HEK293 (cell line): Measurements from ENCODE around the gene LRCH1.

Source experiments
- EGR2 ChIP-seq: fragments of 450-650 bp; formaldehyde crosslinking; IDR thresholded peaks from 2 replicates; pipeline ENCODE4 v1.5.1; 2016; ENCODE audit warnings: low read depth, missing biosample characterization, missing genetic modification characterization
- FEZF1 ChIP-seq: fragments of 450-650 bp; formaldehyde crosslinking; IDR thresholded peaks from 2 replicates; pipeline ENCODE4 v1.5.1; 2016; ENCODE audit warnings: missing biosample characterization, missing genetic modification characterization
- GLI4 ChIP-seq: fragments of 450-650 bp; formaldehyde crosslinking; IDR thresholded peaks from 2 replicates; pipeline ENCODE4 v1.5.1; 2016; ENCODE audit warnings: missing biosample characterization, missing genetic modification characterization
- KLF10 ChIP-seq: fragments of 450-650 bp; IDR thresholded peaks from 2 replicates; pipeline ENCODE4 v1.5.1; 2018; ENCODE audit warnings: missing biosample characterization, mild to moderate bottlenecking, missing genetic modification characterization
- SP3 ChIP-seq: fragments of 450-650 bp; formaldehyde crosslinking; IDR thresholded peaks from 2 replicates; pipeline ENCODE4 v1.5.1; 2016; ENCODE audit warnings: missing biosample characterization, missing genetic modification characterization
- WT1 ChIP-seq: fragments of 450-650 bp; formaldehyde crosslinking; IDR thresholded peaks from 2 replicates; pipeline ENCODE4 v1.5.1; 2016; ENCODE audit warnings: missing biosample characterization, missing genetic modification characterization
- YY1 ChIP-seq: fragments of 450-650 bp; formaldehyde crosslinking; IDR thresholded peaks from 2 replicates; pipeline ENCODE4 v1.5.1; 2018; ENCODE audit warnings: missing biosample characterization, missing genetic modification characterization
- ZBTB11 ChIP-seq: fragments of 450-650 bp; formaldehyde crosslinking; conservative IDR thresholded peaks from 2 replicates; pipeline ENCODE4 v1.5.1; 2016; ENCODE audit warnings: low read depth, missing biosample characterization, missing genetic modification characterization
- ZEB2 ChIP-seq: fragments of 450-650 bp; formaldehyde crosslinking; IDR thresholded peaks from 2 replicates; pipeline ENCODE4 v1.5.1; 2016; ENCODE audit warnings: missing biosample characterization, missing genetic modification characterization
- ZNF121 ChIP-seq: fragments of 450-650 bp; formaldehyde crosslinking; IDR thresholded peaks from 2 replicates; pipeline ENCODE4 v1.5.1; 2016; ENCODE audit warnings: missing biosample characterization, missing genetic modification characterization
- ZNF175 ChIP-seq: fragments of 450-650 bp; formaldehyde crosslinking; IDR thresholded peaks from 2 replicates; pipeline ENCODE4 v1.5.1; 2016; ENCODE audit warnings: missing biosample characterization, missing genetic modification characterization
- ZNF239 ChIP-seq: fragments of 450-650 bp; formaldehyde crosslinking; IDR thresholded peaks from 2 replicates; pipeline ENCODE4 v1.5.1; 2016; ENCODE audit warnings: missing biosample characterization, missing genetic modification characterization
- ZNF248 ChIP-seq: fragments of 450-650 bp; formaldehyde crosslinking; IDR thresholded peaks from 2 replicates; pipeline ENCODE4 v1.5.1; 2017; ENCODE audit warnings: missing biosample characterization, missing genetic modification characterization
- ZNF426 ChIP-seq: fragments of 450-650 bp; formaldehyde crosslinking; IDR thresholded peaks from 2 replicates; pipeline ENCODE4 v1.5.1; 2017; ENCODE audit warnings: missing biosample characterization, missing genetic modification characterization, mild to moderate bottlenecking, inconsistent platforms, moderate library complexity
- ZNF473 ChIP-seq: fragments of 450-650 bp; formaldehyde crosslinking; IDR thresholded peaks from 2 replicates; pipeline ENCODE4 v1.5.1; 2017; ENCODE audit warnings: missing biosample characterization, missing genetic modification characterization
- ZNF555 ChIP-seq: fragments of 450-650 bp; formaldehyde crosslinking; conservative IDR thresholded peaks from 2 replicates; pipeline ENCODE4 v1.5.1; 2017; ENCODE audit warnings: missing biosample characterization, mild to moderate bottlenecking, missing genetic modification characterization, inconsistent platforms
- ZNF571 ChIP-seq: fragments of 450-650 bp; formaldehyde crosslinking; IDR thresholded peaks from 2 replicates; pipeline ENCODE4 v1.5.0; 2017; ENCODE audit warnings: missing biosample characterization, missing genetic modification characterization
- ZNF600 ChIP-seq: fragments of 450-650 bp; formaldehyde crosslinking; IDR thresholded peaks from 2 replicates; pipeline ENCODE4 v1.5.1; 2016; ENCODE audit warnings: missing biosample characterization, missing genetic modification characterization
- ZNF677 ChIP-seq: fragments of 450-650 bp; IDR thresholded peaks from 2 replicates; pipeline ENCODE4 v1.5.0; 2018; ENCODE audit warnings: missing biosample characterization, mild to moderate bottlenecking, missing genetic modification characterization, moderate library complexity
- ZNF701 ChIP-seq: fragments of 450-650 bp; formaldehyde crosslinking; IDR thresholded peaks from 2 replicates; pipeline ENCODE4 v1.5.1; 2016; ENCODE audit warnings: missing biosample characterization, missing genetic modification characterization
- ZNF791 ChIP-seq: fragments of 450-650 bp; formaldehyde crosslinking; IDR thresholded peaks from 2 replicates; pipeline ENCODE4 v1.5.1; 2016; ENCODE audit warnings: missing biosample characterization, missing genetic modification characterization
- TF ChIP-seq, protein P1 (sequence below): fragments of 450-650 bp; formaldehyde crosslinking; IDR thresholded peaks from 2 replicates; pipeline ENCODE4 v1.5.1; 2017; ENCODE audit warnings: missing biosample characterization, missing genetic modification characterization
- TF ChIP-seq, protein P2 (sequence below): fragments of 450-650 bp; formaldehyde crosslinking; IDR thresholded peaks from 2 replicates; pipeline ENCODE4 v1.5.1; 2016; ENCODE audit warnings: missing biosample characterization, missing genetic modification characterization, borderline replicate concordance
- TF ChIP-seq, protein P3 (sequence below): fragments of 450-650 bp; formaldehyde crosslinking; IDR thresholded peaks from 2 replicates; pipeline ENCODE4 v1.5.1; 2017; ENCODE audit warnings: missing biosample characterization, mild to moderate bottlenecking, missing genetic modification characterization, moderate library complexity
- TF ChIP-seq, protein P4 (sequence below): fragments of 450-650 bp; formaldehyde crosslinking; IDR thresholded peaks from 2 replicates; pipeline ENCODE4 v1.5.1; 2016; ENCODE audit warnings: missing biosample characterization, missing genetic modification characterization

Gene LRCH1

DNA sequence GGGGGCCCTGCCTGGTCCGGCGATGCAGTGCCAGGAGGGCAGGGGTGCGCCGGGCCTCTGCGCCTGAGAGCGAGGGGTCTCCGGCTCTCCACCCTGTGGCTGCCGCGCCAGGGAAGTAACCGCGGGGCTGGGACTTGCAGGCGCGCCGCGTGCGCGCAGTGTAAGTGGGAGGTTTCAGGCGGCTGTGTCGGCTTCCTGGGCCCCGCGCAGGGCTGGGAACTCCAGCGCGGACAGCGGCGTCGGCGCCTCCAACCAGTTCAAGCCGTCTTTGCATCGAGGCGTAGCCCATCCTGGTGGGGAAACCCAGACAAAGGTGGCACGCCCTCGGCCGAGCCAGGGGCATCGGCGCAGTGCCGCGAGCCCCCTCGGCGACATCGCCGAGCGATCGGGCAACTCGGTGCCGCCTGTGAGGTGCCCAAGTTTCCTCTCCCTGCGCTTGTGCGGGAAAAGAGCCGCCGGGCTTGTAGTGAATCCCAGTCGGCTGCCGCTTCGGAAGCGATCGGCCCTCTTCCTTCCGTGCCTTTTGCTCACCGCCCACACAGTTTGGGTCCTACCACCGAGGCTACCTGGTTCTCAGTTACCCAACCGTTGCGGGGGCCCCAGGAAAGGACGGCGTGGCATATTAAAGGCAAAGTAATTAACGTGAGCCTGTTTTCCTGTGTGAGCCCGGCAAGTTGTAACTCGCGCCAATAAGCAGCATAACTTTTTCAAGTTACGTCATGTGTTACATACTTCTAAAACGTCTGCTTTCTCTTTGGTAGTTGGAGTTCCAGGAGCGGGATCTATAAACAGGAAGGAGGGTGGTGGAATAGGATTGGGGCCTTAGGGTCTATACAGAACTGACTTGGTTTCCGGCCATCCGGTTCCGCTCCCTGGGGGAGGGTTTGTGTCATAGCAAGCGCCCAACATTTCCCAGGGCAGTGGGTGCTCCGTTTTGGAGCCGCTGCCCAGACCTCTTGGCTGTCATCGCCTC, 1.2 kb downstream of the LRCH1 start (continued):
- TF ChIP-seq ZNF555 (tag by site-specific recombination) (no peak), ZNF175 (tag by site-specific recombination) (no peak), ZNF473 (tag by site-specific recombination) (no peak), ZEB2 (tag by site-specific recombination) (peak; percentile 53), ZNF248 (no peak), ZNF426 (tag by site-specific recombination) (no peak), ZNF121 (0 out of 2 replicates have a peak, but pooled peaks have one; percentile 6), GLI4 (tag by site-specific recombination) (no peak; the same call in 1 of the 2 replicates), WT1 (tag by site-specific recombination) (no peak), ZNF791 (tag by site-specific recombination) (no peak), ZNF571 (no peak), ZNF677 (tag by site-specific recombination) (0 out of 2 replicates have a peak, but pooled peaks have one; percentile 13), EGR2 (tag by site-specific recombination) (0 out of 2 replicates have a peak, but pooled peaks have one; percentile 24), ZNF239 (tag by site-specific recombination) (no peak), FEZF1 (tag by site-specific recombination) (no peak; the same call in 1 of the 2 replicates), ZNF600 (tag by site-specific recombination) (peak; percentile 54), KLF10 (tag by site-specific recombination) (peak; percentile 49), ZNF701 (tag by site-specific recombination) (no peak), YY1 (no peak), SP3 (tag by site-specific recombination) (no peak), ZBTB11 (tag by site-specific recombination) (peak; percentile 63; the same call in 1 of the 2 replicates)
- TF ChIP-seq, protein P1, sequence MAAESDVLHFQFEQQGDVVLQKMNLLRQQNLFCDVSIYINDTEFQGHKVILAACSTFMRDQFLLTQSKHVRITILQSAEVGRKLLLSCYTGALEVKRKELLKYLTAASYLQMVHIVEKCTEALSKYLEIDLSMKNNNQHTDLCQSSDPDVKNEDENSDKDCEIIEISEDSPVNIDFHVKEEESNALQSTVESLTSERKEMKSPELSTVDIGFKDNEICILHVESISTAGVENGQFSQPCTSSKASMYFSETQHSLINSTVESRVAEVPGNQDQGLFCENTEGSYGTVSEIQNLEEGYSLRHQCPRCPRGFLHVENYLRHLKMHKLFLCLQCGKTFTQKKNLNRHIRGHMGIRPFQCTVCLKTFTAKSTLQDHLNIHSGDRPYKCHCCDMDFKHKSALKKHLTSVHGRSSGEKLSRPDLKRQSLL (tag by site-specific recombination) = no peak
- TF ChIP-seq, protein P2, sequence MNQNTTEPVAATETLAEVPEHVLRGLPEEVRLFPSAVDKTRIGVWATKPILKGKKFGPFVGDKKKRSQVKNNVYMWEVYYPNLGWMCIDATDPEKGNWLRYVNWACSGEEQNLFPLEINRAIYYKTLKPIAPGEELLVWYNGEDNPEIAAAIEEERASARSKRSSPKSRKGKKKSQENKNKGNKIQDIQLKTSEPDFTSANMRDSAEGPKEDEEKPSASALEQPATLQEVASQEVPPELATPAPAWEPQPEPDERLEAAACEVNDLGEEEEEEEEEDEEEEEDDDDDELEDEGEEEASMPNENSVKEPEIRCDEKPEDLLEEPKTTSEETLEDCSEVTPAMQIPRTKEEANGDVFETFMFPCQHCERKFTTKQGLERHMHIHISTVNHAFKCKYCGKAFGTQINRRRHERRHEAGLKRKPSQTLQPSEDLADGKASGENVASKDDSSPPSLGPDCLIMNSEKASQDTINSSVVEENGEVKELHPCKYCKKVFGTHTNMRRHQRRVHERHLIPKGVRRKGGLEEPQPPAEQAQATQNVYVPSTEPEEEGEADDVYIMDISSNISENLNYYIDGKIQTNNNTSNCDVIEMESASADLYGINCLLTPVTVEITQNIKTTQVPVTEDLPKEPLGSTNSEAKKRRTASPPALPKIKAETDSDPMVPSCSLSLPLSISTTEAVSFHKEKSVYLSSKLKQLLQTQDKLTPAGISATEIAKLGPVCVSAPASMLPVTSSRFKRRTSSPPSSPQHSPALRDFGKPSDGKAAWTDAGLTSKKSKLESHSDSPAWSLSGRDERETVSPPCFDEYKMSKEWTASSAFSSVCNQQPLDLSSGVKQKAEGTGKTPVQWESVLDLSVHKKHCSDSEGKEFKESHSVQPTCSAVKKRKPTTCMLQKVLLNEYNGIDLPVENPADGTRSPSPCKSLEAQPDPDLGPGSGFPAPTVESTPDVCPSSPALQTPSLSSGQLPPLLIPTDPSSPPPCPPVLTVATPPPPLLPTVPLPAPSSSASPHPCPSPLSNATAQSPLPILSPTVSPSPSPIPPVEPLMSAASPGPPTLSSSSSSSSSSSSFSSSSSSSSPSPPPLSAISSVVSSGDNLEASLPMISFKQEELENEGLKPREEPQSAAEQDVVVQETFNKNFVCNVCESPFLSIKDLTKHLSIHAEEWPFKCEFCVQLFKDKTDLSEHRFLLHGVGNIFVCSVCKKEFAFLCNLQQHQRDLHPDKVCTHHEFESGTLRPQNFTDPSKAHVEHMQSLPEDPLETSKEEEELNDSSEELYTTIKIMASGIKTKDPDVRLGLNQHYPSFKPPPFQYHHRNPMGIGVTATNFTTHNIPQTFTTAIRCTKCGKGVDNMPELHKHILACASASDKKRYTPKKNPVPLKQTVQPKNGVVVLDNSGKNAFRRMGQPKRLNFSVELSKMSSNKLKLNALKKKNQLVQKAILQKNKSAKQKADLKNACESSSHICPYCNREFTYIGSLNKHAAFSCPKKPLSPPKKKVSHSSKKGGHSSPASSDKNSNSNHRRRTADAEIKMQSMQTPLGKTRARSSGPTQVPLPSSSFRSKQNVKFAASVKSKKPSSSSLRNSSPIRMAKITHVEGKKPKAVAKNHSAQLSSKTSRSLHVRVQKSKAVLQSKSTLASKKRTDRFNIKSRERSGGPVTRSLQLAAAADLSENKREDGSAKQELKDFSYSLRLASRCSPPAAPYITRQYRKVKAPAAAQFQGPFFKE (tag by site-specific recombination) = no peak
- TF ChIP-seq, protein P3, sequence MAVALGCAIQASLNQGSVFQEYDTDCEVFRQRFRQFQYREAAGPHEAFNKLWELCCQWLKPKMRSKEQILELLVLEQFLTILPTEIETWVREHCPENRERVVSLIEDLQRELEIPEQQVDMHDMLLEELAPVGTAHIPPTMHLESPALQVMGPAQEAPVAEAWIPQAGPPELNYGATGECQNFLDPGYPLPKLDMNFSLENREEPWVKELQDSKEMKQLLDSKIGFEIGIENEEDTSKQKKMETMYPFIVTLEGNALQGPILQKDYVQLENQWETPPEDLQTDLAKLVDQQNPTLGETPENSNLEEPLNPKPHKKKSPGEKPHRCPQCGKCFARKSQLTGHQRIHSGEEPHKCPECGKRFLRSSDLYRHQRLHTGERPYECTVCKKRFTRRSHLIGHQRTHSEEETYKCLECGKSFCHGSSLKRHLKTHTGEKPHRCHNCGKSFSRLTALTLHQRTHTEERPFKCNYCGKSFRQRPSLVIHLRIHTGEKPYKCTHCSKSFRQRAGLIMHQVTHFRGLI = peak; percentile 84
- TF ChIP-seq, protein P4, sequence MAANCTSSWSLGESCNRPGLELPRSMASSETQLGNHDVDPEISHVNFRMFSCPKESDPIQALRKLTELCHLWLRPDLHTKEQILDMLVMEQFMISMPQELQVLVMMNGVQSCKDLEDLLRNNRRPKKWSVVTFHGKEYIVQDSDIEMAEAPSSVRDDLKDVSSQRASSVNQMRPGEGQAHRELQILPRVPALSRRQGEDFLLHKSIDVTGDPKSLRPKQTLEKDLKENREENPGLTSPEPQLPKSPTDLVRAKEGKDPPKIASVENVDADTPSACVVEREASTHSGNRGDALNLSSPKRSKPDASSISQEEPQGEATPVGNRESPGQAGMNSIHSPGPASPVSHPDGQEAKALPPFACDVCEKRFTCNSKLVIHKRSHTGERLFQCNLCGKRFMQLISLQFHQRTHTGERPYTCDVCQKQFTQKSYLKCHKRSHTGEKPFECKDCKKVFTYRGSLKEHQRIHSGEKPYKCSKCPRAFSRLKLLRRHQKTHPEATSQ = no peak
